H9 (cell line): Measurements from ENCODE around the gene FALEC. TPM values are rescaled to one million over a fixed set of nuclear protein-coding genes. Genes with fewer than 3 reads are reported as not detected.

ENCODE experiments used
- DNase-seq: peaks from one replicate; pipeline ENCODE4 v3.0.0-alpha.2; 2017
- H2AFZ ChIP-seq: one replicate; pipeline ENCODE4 v1.6.1; 2013; ENCODE audit warnings: mild to moderate bottlenecking, low read length, control low read depth, moderate library complexity
- H2AK5ac ChIP-seq: 2 replicates; pipeline ENCODE4 v1.6.1; 2013; ENCODE audit warnings: low read length, control low read depth, mixed read lengths; ENCODE audit not compliant: insufficient read length
- H2BK120ac ChIP-seq: one replicate; pipeline ENCODE4 v1.6.1; 2013; ENCODE audit warnings: low read depth, mild to moderate bottlenecking, low read length, control low read depth, inconsistent platforms; ENCODE audit not compliant: poor library complexity, severe bottlenecking
- H2BK12ac ChIP-seq: 2 replicates; pipeline ENCODE4 v1.6.1; 2013; ENCODE audit warnings: low read length, control low read depth, mixed read lengths, low read depth; ENCODE audit not compliant: insufficient read length
- H2BK15ac ChIP-seq: 2 replicates; pipeline ENCODE4 v1.6.1; 2013; ENCODE audit warnings: low read depth, low read length, control low read depth
- H2BK20ac ChIP-seq: one replicate; pipeline ENCODE4 v1.6.1; 2013; ENCODE audit warnings: low read depth, mild to moderate bottlenecking, low read length, control low read depth, inconsistent platforms; ENCODE audit not compliant: poor library complexity, severe bottlenecking
- H2BK5ac ChIP-seq: 2 replicates; pipeline ENCODE4 v1.6.1; 2013; ENCODE audit warnings: low read length, control low read depth, mixed read lengths; ENCODE audit not compliant: insufficient read length
- H3K14ac ChIP-seq: 2 replicates; pipeline ENCODE4 v1.6.1; 2013; ENCODE audit warnings: low read length, control low read depth; ENCODE audit not compliant: insufficient read depth
- H3K18ac ChIP-seq: 2 replicates; pipeline ENCODE4 v1.6.1; 2013; ENCODE audit warnings: low read depth, mild to moderate bottlenecking, mixed read lengths, low read length, control low read depth; ENCODE audit not compliant: insufficient read length
- H3K23ac ChIP-seq: 2 replicates; pipeline ENCODE4 v1.6.1; 2013; ENCODE audit warnings: low read length, control low read depth, mixed read lengths, low read depth; ENCODE audit not compliant: insufficient read length
- H3K23me2 ChIP-seq: 2 replicates; pipeline ENCODE4 v1.6.1; 2013; ENCODE audit warnings: low read depth, mild to moderate bottlenecking, mixed read lengths, low read length, control low read depth; ENCODE audit not compliant: insufficient read length, poor library complexity, severe bottlenecking
- H3K27ac ChIP-seq: 2 replicates; pipeline ENCODE4 v1.5.1; 2013; ENCODE audit warnings: low read length, control low read depth, mixed read lengths, low read depth; ENCODE audit not compliant: insufficient read length
- H3K27me3 ChIP-seq: 2 replicates; pipeline ENCODE4 v1.6.1; 2013; ENCODE audit warnings: low read length, control low read depth, inconsistent platforms; ENCODE audit not compliant: insufficient read depth
- H3K4ac ChIP-seq: 2 replicates; pipeline ENCODE4 v1.6.1; 2013; ENCODE audit warnings: low read depth, mild to moderate bottlenecking, control low read depth, inconsistent platforms, low read length, moderate library complexity
- H3K4me1 ChIP-seq: 2 replicates; pipeline ENCODE4 v1.6.1; 2013; ENCODE audit warnings: low read length, control low read depth, inconsistent platforms; ENCODE audit not compliant: insufficient read depth
- H3K4me2 ChIP-seq: 2 replicates; pipeline ENCODE4 v1.6.1; 2013; ENCODE audit warnings: low read length, control low read depth, mixed read lengths; ENCODE audit not compliant: insufficient read length, insufficient read depth
- H3K56ac ChIP-seq: 2 replicates; pipeline ENCODE4 v1.6.1; 2013; ENCODE audit warnings: low read depth, mild to moderate bottlenecking, mixed read lengths, low read length, control low read depth; ENCODE audit not compliant: insufficient read length
- H3K79me1 ChIP-seq: 2 replicates; pipeline ENCODE4 v1.6.1; 2013; ENCODE audit warnings: low read depth, mild to moderate bottlenecking, moderate library complexity, low read length, control low read depth, inconsistent platforms; ENCODE audit not compliant: insufficient read depth, poor library complexity, severe bottlenecking
- H3K79me2 ChIP-seq: 2 replicates; pipeline ENCODE4 v1.6.1; 2013; ENCODE audit warnings: low read length, control low read depth, inconsistent platforms; ENCODE audit not compliant: insufficient read depth
- H3K9ac ChIP-seq: 2 replicates; pipeline ENCODE4 v1.6.1; 2013; ENCODE audit warnings: low read length, control low read depth, mixed read lengths; ENCODE audit not compliant: insufficient read length; ENCODE audit errors: extremely low read depth
- H3K9me3 ChIP-seq: one replicate; pipeline ENCODE4 v1.6.1; 2013; ENCODE audit warnings: low read depth, low read length, inconsistent platforms; ENCODE audit not compliant: control insufficient read depth
- H3T11ph ChIP-seq: one replicate; pipeline ENCODE4 v1.6.1; 2013; ENCODE audit warnings: mild to moderate bottlenecking, low read length, control low read depth, inconsistent platforms
- H4K20me1 ChIP-seq: one replicate; pipeline ENCODE4 v1.6.1; 2013; ENCODE audit not compliant: control insufficient read depth, insufficient read length, insufficient read depth
- H4K5ac ChIP-seq: 2 replicates; pipeline ENCODE4 v1.6.1; 2013; ENCODE audit warnings: low read depth, mild to moderate bottlenecking, mixed read lengths, low read length, control low read depth; ENCODE audit not compliant: insufficient read length
- H4K8ac ChIP-seq: replicated peaks from 2 replicates; pipeline ENCODE4 v1.6.1; 2013; ENCODE audit warnings: low read length, control low read depth, mixed read lengths, low read depth; ENCODE audit not compliant: insufficient read length
- H4K91ac ChIP-seq: 2 replicates; pipeline ENCODE4 v1.6.1; 2013; ENCODE audit warnings: low read depth, mild to moderate bottlenecking, moderate library complexity, mixed read lengths, low read length, control low read depth; ENCODE audit not compliant: insufficient read length
- H3K27ac Mint-ChIP-seq, 3 experiments: 2 replicates in 2 of 3; 3 replicates in 1 of 3; pipeline ENCODE4 v1.8.0; 2020 to 2021; ENCODE audit warnings: mixed read lengths in 3 of 3, mild to moderate bottlenecking in 1 of 3, moderate library complexity in 1 of 3
- H3K27me3 Mint-ChIP-seq: 2 replicates; pipeline ENCODE4 v1.8.0; 2021; ENCODE audit warnings: low read depth, mild to moderate bottlenecking, moderate library complexity, mixed read lengths
- H3K36me3 Mint-ChIP-seq, 3 experiments: 2 replicates in 2 of 3; 3 replicates in 1 of 3; pipeline ENCODE4 v1.8.0; 2020 to 2021; ENCODE audit warnings: low read depth in 3 of 3, mixed read lengths in 3 of 3; ENCODE audit not compliant: insufficient read depth in 1 of 3
- H3K4me1 Mint-ChIP-seq, 2 experiments: 2 replicates each; pipeline ENCODE4 v1.8.0; 2020; ENCODE audit warnings: mixed read lengths in 2 of 2
- H3K4me3 Mint-ChIP-seq, 2 experiments: 2 replicates in 1 of 2; 3 replicates in 1 of 2; pipeline ENCODE4 v1.8.0; 2020 to 2021; ENCODE audit warnings: mild to moderate bottlenecking in 2 of 2, mixed read lengths in 2 of 2, moderate library complexity in 1 of 2
- H3K9me3 Mint-ChIP-seq, 2 experiments: 2 replicates in 1 of 2; 3 replicates in 1 of 2; pipeline ENCODE4 v1.8.0; 2020; ENCODE audit warnings: mild to moderate bottlenecking in 2 of 2, mixed read lengths in 2 of 2, moderate library complexity in 1 of 2
- WGBS: extraction: QIAGEN DNeasy Blood & Tissue Kit; methylation state at CpG from one replicate; pipeline ENCODE4 v1.1.7; 2013; ENCODE audit warnings: missing lambda C conversion rate, low lambda C conversion rate, mixed read lengths; ENCODE audit not compliant: insufficient read length; ENCODE audit errors: extremely low coverage; 5-methylcytosine and 5-hydroxymethylcytosine counted together
- total RNA-seq: library from RNA; stranded (reverse); gene quantifications from 2 replicates; pipeline ENCODE4 v1.2.1, GENCODE V29; 2021
- TF ChIP-seq, protein P1 (sequence below): fragments of 200-600 bp; sonication (generic); conservative IDR thresholded peaks from 3 replicates; pipeline ENCODE4 v1.8.0; 2021; ENCODE audit warnings: antibody characterized with exemption, mild to moderate bottlenecking

The FALEC gene
- total RNA-seq, 1 experiment from 2014 or later = not detected

DNA sequence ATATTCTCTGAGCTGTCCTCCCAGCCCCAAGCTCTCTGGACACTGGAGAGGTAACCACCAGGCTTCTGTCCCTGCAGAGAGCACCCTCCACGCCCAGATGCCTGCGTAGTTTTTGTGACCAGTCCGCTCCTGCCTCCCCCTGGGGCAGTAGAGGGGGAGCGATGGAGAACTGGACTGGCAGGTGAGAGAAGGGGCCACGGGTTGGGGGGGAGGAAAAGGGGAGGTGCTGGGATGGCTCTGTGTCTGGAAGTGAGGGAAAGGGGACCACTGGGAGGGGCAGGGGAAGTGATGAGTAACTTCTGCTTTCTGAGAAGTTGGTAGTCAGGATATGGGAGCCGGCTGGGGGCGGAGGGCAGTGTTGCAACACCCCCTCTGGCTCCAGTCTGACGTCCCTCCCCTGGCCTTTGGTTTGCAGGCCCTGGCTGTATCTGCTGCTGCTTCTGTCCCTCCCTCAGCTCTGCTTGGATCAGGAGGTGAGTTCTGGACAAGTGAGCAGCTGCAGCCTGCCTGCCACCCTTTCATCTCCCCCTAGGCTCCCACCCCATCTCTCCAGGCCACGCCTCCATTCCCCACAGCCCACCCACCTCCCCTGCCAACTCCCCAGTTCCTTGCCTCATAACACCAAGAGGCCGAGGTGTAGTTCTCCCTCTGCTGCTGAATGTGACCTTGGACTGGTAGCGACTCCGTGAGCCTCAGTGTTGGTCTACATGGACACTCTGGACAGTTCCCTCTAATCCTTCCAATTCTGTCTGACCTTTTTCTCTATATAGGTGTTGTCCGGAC is 36.8 kb downstream of the FALEC start:
- H3K23me2 ChIP-seq = peaks cover 10% of the 10 kb centered on the region
- no peak overlapping the region for H4K5ac ChIP-seq
- Mint-ChIP-seq H3K27ac (peak overlapping the region in 2 of 3 experiments; percentile 18 to 25; a peak in 1 of 7 replicates), H3K4me3 (peak overlapping the region in 1 of 2 experiments; percentile 36; a peak in 1 of 5 replicates), H3K9me3 (no peaks in the 10 kb centered on the region), H3K36me3 (peaks cover 5% of the 10 kb centered on the region in 3 experiments; a peak in 6 of 7 replicates), H3K4me1 (peaks cover 18 to 42% of the 10 kb centered on the region in 2 experiments), H3K27me3 (peaks cover 32% of the 10 kb centered on the region)
- H3K56ac ChIP-seq = no peak overlapping the region
- H2BK12ac ChIP-seq = no peak overlapping the region
- H2BK5ac ChIP-seq = no peak overlapping the region
- H3K4ac ChIP-seq = no peak overlapping the region
- H2BK20ac ChIP-seq = no peak overlapping the region
- no peak overlapping the region for H2AK5ac ChIP-seq
- no peak overlapping the region for H4K8ac ChIP-seq
- H2BK15ac ChIP-seq = no peak overlapping the region; the same call in 1 of the 2 replicates
- H3K9ac ChIP-seq = no peak overlapping the region
- H3K23ac ChIP-seq = no peak overlapping the region
- no CpG with 5 or more reads among the region's 13 CpGs for WGBS
- H3T11ph ChIP-seq = no peak overlapping the region
- no peaks in the 10 kb centered on the region for H3K79me2 ChIP-seq
- no peaks in the 10 kb centered on the region for H3K9me3 ChIP-seq
- peaks cover 3% of the 10 kb centered on the region; the same call in 1 of the 2 replicates for H3K4me1 ChIP-seq
- no peak overlapping the region for H4K91ac ChIP-seq
- H3K79me1 ChIP-seq = no peaks in the 10 kb centered on the region
- no peak overlapping the region for H3K4me2 ChIP-seq
- peak; percentile 46 for DNase-seq
- no peak overlapping the region for H2BK120ac ChIP-seq
- H3K18ac ChIP-seq = no peak overlapping the region
- no peak overlapping the region for H3K27ac ChIP-seq
- peaks cover 3% of the 10 kb centered on the region; the same call in 1 of the 2 replicates for H3K27me3 ChIP-seq
- no peak overlapping the region for H2AFZ ChIP-seq
- no peak overlapping the region for H3K14ac ChIP-seq
- TF ChIP-seq, protein P1, sequence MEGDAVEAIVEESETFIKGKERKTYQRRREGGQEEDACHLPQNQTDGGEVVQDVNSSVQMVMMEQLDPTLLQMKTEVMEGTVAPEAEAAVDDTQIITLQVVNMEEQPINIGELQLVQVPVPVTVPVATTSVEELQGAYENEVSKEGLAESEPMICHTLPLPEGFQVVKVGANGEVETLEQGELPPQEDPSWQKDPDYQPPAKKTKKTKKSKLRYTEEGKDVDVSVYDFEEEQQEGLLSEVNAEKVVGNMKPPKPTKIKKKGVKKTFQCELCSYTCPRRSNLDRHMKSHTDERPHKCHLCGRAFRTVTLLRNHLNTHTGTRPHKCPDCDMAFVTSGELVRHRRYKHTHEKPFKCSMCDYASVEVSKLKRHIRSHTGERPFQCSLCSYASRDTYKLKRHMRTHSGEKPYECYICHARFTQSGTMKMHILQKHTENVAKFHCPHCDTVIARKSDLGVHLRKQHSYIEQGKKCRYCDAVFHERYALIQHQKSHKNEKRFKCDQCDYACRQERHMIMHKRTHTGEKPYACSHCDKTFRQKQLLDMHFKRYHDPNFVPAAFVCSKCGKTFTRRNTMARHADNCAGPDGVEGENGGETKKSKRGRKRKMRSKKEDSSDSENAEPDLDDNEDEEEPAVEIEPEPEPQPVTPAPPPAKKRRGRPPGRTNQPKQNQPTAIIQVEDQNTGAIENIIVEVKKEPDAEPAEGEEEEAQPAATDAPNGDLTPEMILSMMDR = no peak
- H4K20me1 ChIP-seq = no peaks in the 10 kb centered on the region
